H1 (cell line): ENCODE data around the gene COL4A2. TPM values are rescaled to one million over a fixed set of nuclear protein-coding genes. Genes with fewer than 3 reads are reported as not detected.

Experiments
- CTCF ChIA-PET: fragments of 300-600 bp; sonication (Branson Sonifier 250); formaldehyde crosslinking; loops from one replicate; lab custom pipeline; 2021; ENCODE audit not compliant: partially characterized antibody; lab: Charles Lee
- POLR2A ChIA-PET: fragments of 300-600 bp; sonication (Branson Sonifier 250); formaldehyde crosslinking; loops from one replicate; lab custom pipeline; 2021; ENCODE audit warnings: inconsistent platforms; ENCODE audit not compliant: partially characterized antibody; lab: Charles Lee
- DNase-seq, 2 experiments: peaks; one replicate each; pipeline versions ENCODE4 v3.0.0 to v3.0.0-alpha.2; 2010 to 2022; ENCODE audit warnings: low spot score in 2 of 2, low read depth in 1 of 2, mixed read lengths in 1 of 2
- FAIRE-seq: peaks from 2 replicates; lab custom pipeline; 2011; peaks lifted over from hg19 to GRCh38; lab: Jason Lieb, UNC
- H2AFZ ChIP-seq: 2 replicates; pipeline ENCODE4 v1.8.1; 2012; ENCODE audit warnings: low read length, inconsistent platforms
- H2AK5ac ChIP-seq: 2 replicates; pipeline ENCODE4 v1.6.1; 2013; ENCODE audit warnings: low read depth, low read length
- H2BK120ac ChIP-seq: replicated peaks from 2 replicates; pipeline ENCODE3; 2013; ENCODE audit warnings: low read depth, low read length, inconsistent platforms
- H2BK12ac ChIP-seq: 2 replicates; pipeline ENCODE4 v1.6.1; 2013; ENCODE audit warnings: low read depth, low read length
- H2BK15ac ChIP-seq: 2 replicates; pipeline ENCODE4 v1.6.1; 2013; ENCODE audit warnings: low read length
- H2BK20ac ChIP-seq: 2 replicates; pipeline ENCODE4 v1.6.1; 2013; ENCODE audit warnings: low read length
- H2BK5ac ChIP-seq: 2 replicates; pipeline ENCODE4 v1.6.1; 2013; ENCODE audit warnings: low read depth, low read length
- H3K14ac ChIP-seq: 2 replicates; pipeline ENCODE4 v1.6.1; 2013; ENCODE audit warnings: inconsistent platforms; ENCODE audit not compliant: insufficient read length
- H3K18ac ChIP-seq: 2 replicates; pipeline ENCODE4 v1.6.1; 2013; ENCODE audit warnings: low read length; ENCODE audit errors: extremely low read depth
- H3K23ac ChIP-seq: 2 replicates; pipeline ENCODE4 v1.6.1; 2013; ENCODE audit warnings: inconsistent platforms; ENCODE audit not compliant: insufficient read length
- H3K23me2 ChIP-seq: 2 replicates; pipeline ENCODE4 v1.6.1; 2013; ENCODE audit warnings: low read depth, low read length
- H3K27ac ChIP-seq: 2 replicates; pipeline ENCODE4 v1.6.1; 2011; ENCODE audit warnings: low read depth, low read length, inconsistent platforms
- H3K27me3 ChIP-seq, 4 experiments: replicated peaks in 1 of 4; 1 replicate in 1 of 4; 2 replicates in 3 of 4; pipeline versions ENCODE4 v1.6.1 to v1.8.1; 2011 to 2013; ENCODE audit warnings: low read length in 3 of 4, mild to moderate bottlenecking in 3 of 4, inconsistent platforms in 2 of 4, mixed read lengths in 2 of 4, moderate library complexity in 1 of 4; ENCODE audit not compliant: control insufficient read depth in 3 of 4, insufficient read depth in 3 of 4; ENCODE audit errors: extremely low read depth in 1 of 4
- H3K36me3 ChIP-seq, 4 experiments: 2 replicates each; pipeline versions ENCODE4 v1.6.1 to v1.8.1; 2011 to 2013; ENCODE audit warnings: mild to moderate bottlenecking in 4 of 4, low read length in 3 of 4, moderate library complexity in 2 of 4, control low read depth in 1 of 4, inconsistent platforms in 1 of 4; ENCODE audit not compliant: insufficient read depth in 4 of 4, control insufficient read depth in 2 of 4
- H3K4ac ChIP-seq: replicated peaks from 2 replicates; pipeline ENCODE3; 2013; ENCODE audit warnings: low read length, low read depth, mixed read lengths, inconsistent platforms; ENCODE audit not compliant: insufficient read length
- H3K4me1 ChIP-seq, 4 experiments: replicated peaks in 1 of 4; 1 replicate in 1 of 4; 2 replicates in 3 of 4; pipeline versions ENCODE4 v1.6.1 to v1.8.1; 2011 to 2013; ENCODE audit warnings: low read length in 3 of 4, inconsistent platforms in 2 of 4, mixed read lengths in 1 of 4; ENCODE audit not compliant: insufficient read depth in 4 of 4, control insufficient read depth in 3 of 4
- H3K4me2 ChIP-seq, 2 experiments: 2 replicates each; pipeline versions ENCODE4 v1.6.1 to v1.8.1; 2011 to 2013; ENCODE audit warnings: low read depth in 2 of 2, low read length in 2 of 2, control low read depth in 1 of 2, inconsistent platforms in 1 of 2, mild to moderate bottlenecking in 1 of 2; ENCODE audit not compliant: insufficient read depth in 1 of 2
- H3K4me3 ChIP-seq, 4 experiments: fragments of 200-600, 300-600 bp in 1 of 4; sonication (generic), shearing (Covaris generic), sonication (Bioruptor Twin) in 1 of 4; 2 replicates each; pipeline versions ENCODE4 v1.5.1 to v1.8.1; 2011 to 2016; ENCODE audit warnings: low read length in 4 of 4, low read depth in 3 of 4, control low read depth in 2 of 4, inconsistent platforms in 2 of 4, mild to moderate bottlenecking in 2 of 4, mixed read lengths in 1 of 4, moderate library complexity in 1 of 4; ENCODE audit not compliant: insufficient read depth in 2 of 4; ENCODE audit errors: extremely low read depth in 1 of 4
- H3K56ac ChIP-seq: replicated peaks from 2 replicates; pipeline ENCODE3; 2013; ENCODE audit warnings: low read depth, mild to moderate bottlenecking, mixed read lengths, low read length, inconsistent platforms; ENCODE audit not compliant: insufficient read length
- H3K79me1 ChIP-seq: 2 replicates; pipeline ENCODE4 v1.6.1; 2013; ENCODE audit warnings: low read depth, low read length, control low read depth
- H3K79me2 ChIP-seq, 2 experiments: 2 replicates each; pipeline versions ENCODE4 v1.6.1 to v1.8.1; 2012 to 2013; ENCODE audit warnings: low read length in 2 of 2, mild to moderate bottlenecking in 2 of 2, inconsistent platforms in 1 of 2; ENCODE audit not compliant: insufficient read depth in 2 of 2, control insufficient read depth in 1 of 2
- H3K9ac ChIP-seq, 4 experiments: replicated peaks in 1 of 4; 1 replicate in 1 of 4; 2 replicates in 3 of 4; pipeline versions ENCODE4 v1.6.1 to v1.8.1; 2011 to 2013; ENCODE audit warnings: low read depth in 3 of 4, low read length in 3 of 4, control low read depth in 2 of 4, mild to moderate bottlenecking in 2 of 4, moderate library complexity in 2 of 4, inconsistent platforms in 1 of 4; ENCODE audit errors: extremely low read depth in 1 of 4
- H3K9me3 ChIP-seq, 2 experiments: 2 replicates each; pipeline versions ENCODE4 v1.6.1 to v1.8.1; 2012 to 2013; ENCODE audit warnings: mild to moderate bottlenecking in 2 of 2, moderate library complexity in 2 of 2, control low read depth in 1 of 2, inconsistent platforms in 1 of 2, low read depth in 1 of 2, low read length in 1 of 2, mixed read lengths in 1 of 2; ENCODE audit not compliant: insufficient read depth in 2 of 2
- H4K20me1 ChIP-seq, 2 experiments: replicated peaks in 1 of 2; 2 replicates each; pipeline versions ENCODE3 to v1.8.1; 2011 to 2013; ENCODE audit warnings: inconsistent platforms in 2 of 2, low read length in 2 of 2, mild to moderate bottlenecking in 1 of 2; ENCODE audit not compliant: insufficient read depth in 2 of 2, control insufficient read depth in 1 of 2
- H4K5ac ChIP-seq: 2 replicates; pipeline ENCODE4 v1.6.1; 2013; ENCODE audit warnings: low read length, low read depth, mixed read lengths, inconsistent platforms; ENCODE audit not compliant: insufficient read length
- H4K8ac ChIP-seq: 2 replicates; pipeline ENCODE4 v1.8.0; 2013; ENCODE audit warnings: mild to moderate bottlenecking, moderate library complexity, low read length, inconsistent platforms; ENCODE audit not compliant: insufficient read depth; ENCODE audit errors: extremely low read depth
- H4K91ac ChIP-seq: replicated peaks from 2 replicates; pipeline ENCODE3; 2013; ENCODE audit warnings: low read length, mixed read lengths, inconsistent platforms; ENCODE audit not compliant: insufficient read length
- BCL11A ChIP-seq, 2 experiments: IDR thresholded peaks; one replicate each; pipeline ENCODE4 v1.6.1; 2011; ENCODE audit warnings: low read depth in 2 of 2, low read length in 2 of 2, mild to moderate bottlenecking in 2 of 2
- CTBP2 ChIP-seq: IDR thresholded peaks from 2 replicates; pipeline ENCODE4 v1.7.0; 2011; ENCODE audit warnings: borderline replicate concordance, mild to moderate bottlenecking, moderate library complexity, mixed read lengths, low read length; ENCODE audit not compliant: insufficient read depth, insufficient read length
- HDAC6 ChIP-seq: IDR thresholded peaks from one replicate; pipeline ENCODE4 v1.7.1; 2012; ENCODE audit warnings: low read depth, mild to moderate bottlenecking, inconsistent platforms, low read length, moderate library complexity
- JUN ChIP-seq: IDR thresholded peaks from 2 replicates; pipeline ENCODE4 v1.6.1; 2011; ENCODE audit warnings: low read depth, mild to moderate bottlenecking, improper control_type of control experiment, low read length
- NRF1 ChIP-seq: IDR thresholded peaks from 2 replicates; pipeline ENCODE4 v1.6.1; 2011; ENCODE audit warnings: mild to moderate bottlenecking, low read depth, low read length, improper control_type of control experiment
- POLR2AphosphoS5 ChIP-seq: IDR thresholded peaks from 2 replicates; pipeline ENCODE4 v1.6.1; 2011; ENCODE audit warnings: low read depth, low read length
- RAD21 ChIP-seq, 2 experiments: IDR thresholded peaks in 1 of 2; conservative IDR thresholded peaks in 1 of 2; 2 replicates each; pipeline ENCODE4 v1.6.1; 2011; ENCODE audit warnings: low read depth in 2 of 2, low read length in 2 of 2, improper control_type of control experiment in 1 of 2, inconsistent platforms in 1 of 2, mild to moderate bottlenecking in 1 of 2, moderate library complexity in 1 of 2
- RFX5 ChIP-seq: IDR thresholded peaks from 2 replicates; pipeline ENCODE4 v1.6.1; 2011; ENCODE audit warnings: low read depth, low read length, improper control_type of control experiment, borderline replicate concordance
- SIX5 ChIP-seq: IDR thresholded peaks from 2 replicates; pipeline ENCODE4 v1.6.1; 2011; ENCODE audit warnings: mild to moderate bottlenecking, low read depth, low read length
- SRF ChIP-seq: IDR thresholded peaks from 2 replicates; pipeline ENCODE4 v1.6.1; 2011; ENCODE audit warnings: mild to moderate bottlenecking, low read depth, low read length, moderate library complexity
- TAF1 ChIP-seq: IDR thresholded peaks from 2 replicates; pipeline ENCODE4 v1.6.1; 2011; ENCODE audit warnings: mild to moderate bottlenecking, low read depth, low read length
- WGBS, 2 experiments: shearing (Covaris generic) in 1 of 2; methylation state at CpG; one replicate each; pipeline versions ENCODE4 v1.1.6 to v1.1.7; 2013 to 2015; ENCODE audit warnings: low lambda C conversion rate in 2 of 2, mixed read lengths in 2 of 2, inconsistent platforms in 1 of 2, low coverage in 1 of 2, missing lambda C conversion rate in 1 of 2; ENCODE audit not compliant: insufficient replicate concordance in 2 of 2, insufficient coverage in 1 of 2, insufficient read length in 1 of 2; ENCODE audit errors: extremely low coverage in 1 of 2, missing lambda C conversion rate in 1 of 2; 5-methylcytosine and 5-hydroxymethylcytosine counted together
- polyA plus RNA-seq, 7 experiments: library from polyadenylated mRNA; depleted of rRNA in 3 of 7; stranded (reverse) in 5 of 7; unstranded in 2 of 7; fragments of >200 nt in 5 of 7; fragments of 200-250 nt in 2 of 7; gene quantifications; 1 replicate in 5 of 7; 2 replicates in 1 of 7; 4 replicates in 1 of 7; pipeline versions ENCODE4 v1.2.1 to v1.2.3, GENCODE V29; 2011 to 2013; ENCODE audit warnings: missing spikeins in 2 of 7, mixed read lengths in 2 of 7
- total RNA-seq: library from RNA; stranded (reverse); fragmentation: NEBNext Ultra II Directional; extraction: Animal tissue kit (Norgen Biotek cat#: 25700); gene quantifications from 2 replicates; pipeline ENCODE4 v1.2.1, GENCODE V29; 2021
- TF ChIP-seq, protein P1 (sequence below): IDR thresholded peaks from 2 replicates; pipeline ENCODE4 v1.6.1; 2011; ENCODE audit warnings: low read depth, mild to moderate bottlenecking, low read length; ENCODE audit not compliant: insufficient read depth

The COL4A2 gene
- total and polyA plus RNA-seq, 2 of the 8 experiments (the other 6 are each of a cell fraction or from before 2014, with no cell fraction given), result 80.4 to 87.3 TPM

GRCh38 chr13:110280985-110281688, 25.9 kb upstream of the COL4A2 start:
- 86% methylated on average over 6 of the region's 7 CpGs; no CpG with 5 or more reads in 1 of the 2 experiments for WGBS, 2 experiments
- no peak overlapping the region for H2BK5ac ChIP-seq
- FAIRE-seq (no peak), DNase-seq (no peak)
- H3K79me1 ChIP-seq, result peaks cover 3% of the 10 kb centered on the region
- H2AFZ ChIP-seq, result no peak overlapping the region
- no peak overlapping the region for H3K18ac ChIP-seq
- H2BK20ac ChIP-seq, result no peak overlapping the region
- no peak overlapping the region for H4K5ac ChIP-seq
- no peak overlapping the region for H2BK15ac ChIP-seq
- CTCF ChIA-PET, result interaction anchor here (1.8 kb wide), 1 partner anchor 33 kb away, joined by 4 read pairs; no protein-coding TSS in a partner anchor
- no peak overlapping the region for H3K56ac ChIP-seq
- peaks cover 0 to 3% of the 10 kb centered on the region in 2 experiments; a peak in 2 of 4 replicates for H3K79me2 ChIP-seq
- no peak overlapping the region for H3K23ac ChIP-seq
- no peak overlapping the region for H2BK12ac ChIP-seq
- no peak overlapping the region for H2AK5ac ChIP-seq
- H3K36me3 ChIP-seq, result no peaks in the 10 kb centered on the region; a peak in 2 of 8 replicates
- no peaks in the 10 kb centered on the region for H3K23me2 ChIP-seq
- H3K9ac ChIP-seq, result no peak overlapping the region
- peaks cover 0 to 3% (median 0%) of the 10 kb centered on the region in 4 experiments; a peak in 1 of 7 replicates for H3K4me1 ChIP-seq
- no peak overlapping the region for H3K14ac ChIP-seq
- no peak overlapping the region for H3K4ac ChIP-seq
- POLR2A ChIA-PET, result interaction anchor here (0.7 kb wide), 1 partner anchor 14 kb away, joined by 3 read pairs; no protein-coding TSS in a partner anchor
- no peaks in the 10 kb centered on the region for H3K9me3 ChIP-seq
- no peak overlapping the region for H3K4me3 ChIP-seq
- no peak overlapping the region for H3K4me2 ChIP-seq
- no peak overlapping the region for H4K91ac ChIP-seq
- H2BK120ac ChIP-seq, result no peak overlapping the region
- H3K27ac ChIP-seq, result no peak overlapping the region
- H4K20me1 ChIP-seq, result peaks cover 1 to 7% of the 10 kb centered on the region in 2 experiments
- H3K27me3 ChIP-seq, result no peaks in the 10 kb centered on the region
- no peak overlapping the region for H4K8ac ChIP-seq
- TF ChIP-seq HDAC6 (no peak), NRF1 (no peak), TAF1 (no peak), CTBP2 (no peak), SIX5 (no peak), RAD21 (IDR thresholded peaks at IDR 0.05 in 1 of 2, conservative IDR thresholded peaks at IDR 0.05 in 1 of 2; ENCODE audit: low read depth in 2 of 2, low read length in 2 of 2) (no peak), SRF (no peak), POLR2AphosphoS5 (no peak), JUN (no peak), BCL11A (IDR thresholded peaks at IDR 0.05; ENCODE audit: low read depth in 2 of 2, low read length in 2 of 2) (no peak), RFX5 (no peak)
- TF ChIP-seq, protein P1, sequence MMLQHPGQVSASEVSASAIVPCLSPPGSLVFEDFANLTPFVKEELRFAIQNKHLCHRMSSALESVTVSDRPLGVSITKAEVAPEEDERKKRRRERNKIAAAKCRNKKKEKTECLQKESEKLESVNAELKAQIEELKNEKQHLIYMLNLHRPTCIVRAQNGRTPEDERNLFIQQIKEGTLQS, result no peak
